GM13977 (cell line): ENCODE data around the gene UPF3A.

ENCODE experiments used
- DNase-seq: peaks from one replicate; pipeline ENCODE4 v3.0.0; 2012; ENCODE audit warnings: low spot score
- in situ Hi-C: fragments of 300-500 bp; cut with MboI; formaldehyde crosslinking; loops from one replicate; pipeline ENCODE4 v1.12.0; 2022; ENCODE audit warnings: low sequenced_read_pairs, low pct_unique_long_range_greater_than_20kb, mixed read lengths, inconsistent platforms; ENCODE audit not compliant: unreplicated experiment
- TF ChIP-seq, protein P1 (sequence below): IDR thresholded peaks from 2 replicates; pipeline ENCODE4 v1.5.1; 2012; ENCODE audit warnings: mild to moderate bottlenecking, control low read depth; ENCODE audit not compliant: insufficient read depth; ENCODE audit errors: extremely low read depth, missing control alignments

Gene UPF3A

GRCh38 chr13:114283576-114283975, 2.2 kb downstream of the UPF3A start:
- DNase-seq, result no peak
- TF ChIP-seq, protein P1, sequence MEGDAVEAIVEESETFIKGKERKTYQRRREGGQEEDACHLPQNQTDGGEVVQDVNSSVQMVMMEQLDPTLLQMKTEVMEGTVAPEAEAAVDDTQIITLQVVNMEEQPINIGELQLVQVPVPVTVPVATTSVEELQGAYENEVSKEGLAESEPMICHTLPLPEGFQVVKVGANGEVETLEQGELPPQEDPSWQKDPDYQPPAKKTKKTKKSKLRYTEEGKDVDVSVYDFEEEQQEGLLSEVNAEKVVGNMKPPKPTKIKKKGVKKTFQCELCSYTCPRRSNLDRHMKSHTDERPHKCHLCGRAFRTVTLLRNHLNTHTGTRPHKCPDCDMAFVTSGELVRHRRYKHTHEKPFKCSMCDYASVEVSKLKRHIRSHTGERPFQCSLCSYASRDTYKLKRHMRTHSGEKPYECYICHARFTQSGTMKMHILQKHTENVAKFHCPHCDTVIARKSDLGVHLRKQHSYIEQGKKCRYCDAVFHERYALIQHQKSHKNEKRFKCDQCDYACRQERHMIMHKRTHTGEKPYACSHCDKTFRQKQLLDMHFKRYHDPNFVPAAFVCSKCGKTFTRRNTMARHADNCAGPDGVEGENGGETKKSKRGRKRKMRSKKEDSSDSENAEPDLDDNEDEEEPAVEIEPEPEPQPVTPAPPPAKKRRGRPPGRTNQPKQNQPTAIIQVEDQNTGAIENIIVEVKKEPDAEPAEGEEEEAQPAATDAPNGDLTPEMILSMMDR, result no peak
- in situ Hi-C loops, result no loop called here

DNA sequence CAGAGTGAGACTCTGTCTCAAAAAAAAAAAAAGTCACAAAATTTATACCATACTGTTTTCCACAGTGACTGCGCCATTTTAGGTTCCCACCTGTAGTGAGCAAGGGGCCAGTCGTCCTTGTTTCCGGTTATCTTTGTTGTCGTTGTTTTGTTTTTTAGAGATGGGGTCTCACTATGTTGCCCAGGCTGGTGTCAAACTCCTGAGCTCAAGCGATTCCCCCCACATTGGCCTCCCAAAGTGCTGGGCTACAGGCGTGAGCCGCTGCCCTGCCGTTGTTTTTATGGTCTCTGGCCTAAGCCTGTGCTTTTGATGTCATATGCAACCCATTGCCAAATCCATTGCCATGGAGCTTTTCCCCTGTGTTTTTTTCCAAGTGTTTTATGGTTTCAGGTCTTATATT, 3.3 kb downstream of the UPF3A start:
- no peak for DNase-seq
- TF ChIP-seq, protein P1, result no peak
- in situ Hi-C loops, result no loop called here

- in situ Hi-C loops, result no loop called here
- TF ChIP-seq, protein P1, result no peak
- no peak for DNase-seq
Observed at GRCh38 chr13:114285166-114285808, 3.9 kb downstream of the UPF3A start.

DNA sequence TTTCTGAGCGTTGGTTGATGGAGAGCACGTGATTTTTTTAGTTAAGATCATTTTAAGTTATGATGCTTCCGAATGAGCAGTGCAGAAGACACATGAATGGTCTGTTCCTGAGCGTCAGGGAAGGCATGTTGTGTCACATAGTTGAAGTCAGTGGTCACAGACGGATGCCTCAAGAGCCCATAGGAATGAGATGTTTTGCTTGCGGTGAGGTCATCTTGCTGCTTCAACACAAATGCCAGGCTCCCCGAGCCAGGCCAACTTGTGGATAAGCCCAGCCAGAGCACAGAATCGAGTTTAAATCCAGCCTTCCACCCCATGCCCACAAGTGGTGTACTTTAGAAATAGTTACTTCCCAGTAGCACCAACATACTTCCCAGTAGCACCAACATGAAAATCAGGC, 5.4 kb downstream of the UPF3A start:
- TF ChIP-seq, protein P1, result no peak
- no peak for DNase-seq
- in situ Hi-C loops, result no loop called here

GRCh38 chr13:114288157-114288591, 6.8 kb downstream of the UPF3A start:
- no peak for DNase-seq
- TF ChIP-seq, protein P1, result no peak
- in situ Hi-C loops, result no loop called here

DNA sequence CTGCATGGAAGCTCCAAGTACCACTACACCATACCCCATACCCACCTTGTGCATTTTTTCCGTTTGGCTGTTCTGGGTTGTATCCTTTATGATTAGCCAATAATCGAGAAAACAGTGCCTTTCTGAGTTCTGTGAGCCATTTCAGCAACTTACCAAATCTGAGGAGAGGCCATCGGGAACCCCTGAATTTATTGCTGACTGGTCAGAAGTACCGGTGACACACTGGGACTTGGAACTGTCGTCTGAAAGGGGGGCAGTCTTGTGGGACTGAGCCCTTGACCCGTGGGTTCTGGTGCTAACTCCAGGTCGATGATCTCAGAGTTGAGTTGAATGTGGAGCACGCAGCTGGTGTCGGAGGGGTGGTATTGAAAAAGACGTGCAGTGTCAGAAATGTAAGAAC, 15.0 kb downstream of the UPF3A start:
- TF ChIP-seq, protein P1, result no peak
- DNase-seq, result no peak
- in situ Hi-C loops, result no loop called here
